Testis (tissue), 3 donors: ENCODE results near the gene PGR. TPM values are rescaled to one million over a fixed set of nuclear protein-coding genes. Genes with fewer than 3 reads are reported as not detected.

ENCODE experiments used
- DNase-seq: peaks from one replicate; pipeline ENCODE4 v3.0.0-alpha.2; 2019
- H3K27ac ChIP-seq, 2 donors: fragments of 200-600 bp; sonication (generic); one replicate each; pipeline ENCODE4 v1.5.1; 2019
- H3K27me3 ChIP-seq: fragments of 200-600 bp; sonication (generic); one replicate; pipeline ENCODE4 v1.5.1; 2019
- H3K36me3 ChIP-seq: fragments of 200-600 bp; sonication (generic); one replicate; pipeline ENCODE4 v1.5.1; 2017; ENCODE audit warnings: low read depth; ENCODE audit errors: missing control alignments
- H3K4me1 ChIP-seq: fragments of 200-600 bp; sonication (generic); one replicate; pipeline ENCODE4 v1.5.1; 2019
- H3K4me3 ChIP-seq, 2 donors: fragments of 200-600 bp; sonication (generic); one replicate each; pipeline ENCODE4 v1.5.1; 2017 to 2019
- H3K9me3 ChIP-seq: fragments of 200-600 bp; sonication (generic); one replicate; pipeline ENCODE4 v1.5.1; 2017
- POLR2A ChIP-seq: fragments of 450-650 bp; IDR thresholded peaks from one replicate; pipeline ENCODE4 v1.6.1; 2017; ENCODE audit warnings: antibody characterized with exemption, mild to moderate bottlenecking, moderate library complexity
- WGBS, 2 donors: methylation state at CpG; one replicate each; pipeline ENCODE4 v1.1.5; 2018; 5-methylcytosine and 5-hydroxymethylcytosine counted together
- intact Hi-C: fragments of 100-400 bp; cut with DNase I; formaldehyde crosslinking; loops from one replicate; pipeline ENCODE4 v1.15.1; 2023; ENCODE audit warnings: low total_unique reads
- polyA plus RNA-seq: library from polyadenylated mRNA; stranded (reverse); fragments of 350-450 nt; fragmentation: Illumina TruSeq; extraction: RNeasy Lipid Tissue Mini Kit (QIAGEN cat#74804); gene quantifications from one replicate; pipeline ENCODE4 v1.2.3, GENCODE V29; 2014; ENCODE audit warnings: low read depth, low replicate concordance; ENCODE audit not compliant: insufficient read depth
- total RNA-seq, 2 donors: library from RNA; depleted of rRNA; stranded (reverse); fragments of >200 nt; gene quantifications; one replicate each; pipeline ENCODE4 v1.2.3, GENCODE V29; 2016
- TF ChIP-seq, protein P1 (sequence below), 3 experiments: fragments of 450-650 bp in 2 of 3; fragments of 200-600 bp in 1 of 3; sonication (generic) in 1 of 3; IDR thresholded peaks; one replicate each; pipeline ENCODE4 v1.5.1; 2016 to 2019; ENCODE audit warnings: antibody characterized with exemption in 3 of 3, mild to moderate bottlenecking in 2 of 3, moderate library complexity in 1 of 3

The PGR gene
- total and polyA plus RNA-seq, 3 donors from 2014 or later, result 2.4 to 9.6 (median 3.3) TPM

DNA sequence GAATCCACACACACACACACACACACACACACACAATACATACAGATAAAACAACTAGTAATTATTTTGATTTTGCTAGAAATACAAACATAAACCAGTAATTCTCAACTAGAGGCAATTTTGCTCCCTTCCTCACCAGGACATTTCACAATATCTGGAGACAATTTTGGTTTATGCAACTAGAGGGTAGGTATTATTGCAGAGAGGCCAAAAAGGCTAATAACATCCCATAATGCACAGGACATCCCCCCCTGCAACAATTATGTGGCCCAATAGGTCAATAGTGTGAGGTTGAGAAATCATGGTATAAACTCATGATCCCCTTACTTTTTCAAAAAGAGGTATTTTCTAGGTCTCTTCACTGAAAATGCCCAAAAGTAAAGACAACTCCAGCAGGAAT, 29.0 kb downstream of the PGR start:
- TF ChIP-seq, protein P1, sequence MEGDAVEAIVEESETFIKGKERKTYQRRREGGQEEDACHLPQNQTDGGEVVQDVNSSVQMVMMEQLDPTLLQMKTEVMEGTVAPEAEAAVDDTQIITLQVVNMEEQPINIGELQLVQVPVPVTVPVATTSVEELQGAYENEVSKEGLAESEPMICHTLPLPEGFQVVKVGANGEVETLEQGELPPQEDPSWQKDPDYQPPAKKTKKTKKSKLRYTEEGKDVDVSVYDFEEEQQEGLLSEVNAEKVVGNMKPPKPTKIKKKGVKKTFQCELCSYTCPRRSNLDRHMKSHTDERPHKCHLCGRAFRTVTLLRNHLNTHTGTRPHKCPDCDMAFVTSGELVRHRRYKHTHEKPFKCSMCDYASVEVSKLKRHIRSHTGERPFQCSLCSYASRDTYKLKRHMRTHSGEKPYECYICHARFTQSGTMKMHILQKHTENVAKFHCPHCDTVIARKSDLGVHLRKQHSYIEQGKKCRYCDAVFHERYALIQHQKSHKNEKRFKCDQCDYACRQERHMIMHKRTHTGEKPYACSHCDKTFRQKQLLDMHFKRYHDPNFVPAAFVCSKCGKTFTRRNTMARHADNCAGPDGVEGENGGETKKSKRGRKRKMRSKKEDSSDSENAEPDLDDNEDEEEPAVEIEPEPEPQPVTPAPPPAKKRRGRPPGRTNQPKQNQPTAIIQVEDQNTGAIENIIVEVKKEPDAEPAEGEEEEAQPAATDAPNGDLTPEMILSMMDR (IDR thresholded peaks at IDR 0.05), result no peak
- no peak for TF ChIP-seq POLR2A
- Histone ChIP-seq H3K27ac (no peak overlapping the region), H3K36me3 (no peaks in the 10 kb centered on the region), H3K9me3 (no peaks in the 10 kb centered on the region), H3K4me3 (no peak overlapping the region), H3K4me1 (no peaks in the 10 kb centered on the region), H3K27me3 (no peaks in the 10 kb centered on the region)
- intact Hi-C loops, result no loop called here
- DNase-seq, result no peak

GRCh38 chr11:101096036-101096704, 33.4 kb downstream of the PGR start:
- TF ChIP-seq POLR2A, result no peak
- TF ChIP-seq, protein P1 (IDR thresholded peaks at IDR 0.05), result no peak
- intact Hi-C loops, result no loop called here
- no peaks in the 10 kb centered on the region for H3K36me3 ChIP-seq
- no peaks in the 10 kb centered on the region for H3K9me3 ChIP-seq
- 51 to 67% methylated on average over 4 of the region's 4 CpGs for WGBS, 2 donors
- H3K4me3 ChIP-seq, result no peak overlapping the region
- peak; percentile 20 for DNase-seq
- no peaks in the 10 kb centered on the region for H3K4me1 ChIP-seq
- H3K27ac ChIP-seq, result no peak overlapping the region
- no peaks in the 10 kb centered on the region for H3K27me3 ChIP-seq

- no peak for DNase-seq
- no peak for TF ChIP-seq POLR2A
- TF ChIP-seq, protein P1 (IDR thresholded peaks at IDR 0.05), result no peak
- intact Hi-C loops, result no loop called here
- Histone ChIP-seq H3K36me3 (no peaks in the 10 kb centered on the region), H3K4me1 (no peaks in the 10 kb centered on the region), H3K9me3 (no peaks in the 10 kb centered on the region), H3K27ac (no peak overlapping the region), H3K4me3 (no peak overlapping the region), H3K27me3 (no peaks in the 10 kb centered on the region)
- 97% methylated on average over 3 of the region's 3 CpGs for WGBS, 2 donors
Measured at GRCh38 chr11:101091781-101092180, 37.8 kb downstream of the PGR start.

- Histone ChIP-seq H3K27ac (no peak overlapping the region), H3K27me3 (no peaks in the 10 kb centered on the region), H3K4me3 (no peak overlapping the region), H3K4me1 (no peaks in the 10 kb centered on the region), H3K36me3 (no peaks in the 10 kb centered on the region), H3K9me3 (no peaks in the 10 kb centered on the region)
- 54 to 59% methylated on average over 5 of the region's 5 CpGs for WGBS, 2 donors
- no peak for DNase-seq
- no peak for TF ChIP-seq POLR2A
- TF ChIP-seq, protein P1 (IDR thresholded peaks at IDR 0.05), result no peak
- intact Hi-C loops, result no loop called here
Measured at GRCh38 chr11:101090679-101091270, 38.8 kb downstream of the PGR start.

GRCh38 chr11:101083335-101083734, 46.3 kb downstream of the PGR start:
- intact Hi-C loops, result no loop called here

More at GRCh38 chr11:101083335-101083734, 46.3 kb downstream of the PGR start:
- Histone ChIP-seq H3K9me3 (no peaks in the 10 kb centered on the region), H3K27me3 (no peaks in the 10 kb centered on the region), H3K4me1 (no peaks in the 10 kb centered on the region), H3K27ac (no peak overlapping the region), H3K36me3 (no peaks in the 10 kb centered on the region), H3K4me3 (no peak overlapping the region)
- DNase-seq, result no peak
- TF ChIP-seq, protein P1 (IDR thresholded peaks at IDR 0.05), result no peak
- TF ChIP-seq POLR2A, result no peak
- 92% methylated on average over 1 of the region's 1 CpG; no CpG with 5 or more reads in 1 of the 2 donors for WGBS, 2 donors
